Stimulated activated CD8-positive, alpha-beta memory T cell treated with anti-CD3 and anti-CD28 coated beads, Interleukin-2, amount 100 ng/mL, for 48 hours (primary cell): ENCODE data around the gene SYT2.
"Not testable (repeated sequence)": the region's sequence is repeated elsewhere in the genome, so short reads cannot be mapped to it uniquely, and the experiment has no call there.

Source experiments
- DNase-seq, 2 donors: peaks; one replicate each; pipeline ENCODE4 v3.0.0-alpha.2; 2020; ENCODE audit warnings: low read depth in 2 of 2

The SYT2 gene

GRCh38 chr1:202571719-202572339 is 138.4 kb downstream of the SYT2 start:
- no peak for DNase-seq

GRCh38 chr1:202569393-202570322 is 140.6 kb downstream of the SYT2 start:
- DNase-seq = no peak

- no peak for DNase-seq
Observed at GRCh38 chr1:202568826-202569225, 141.4 kb downstream of the SYT2 start.

- no peak for DNase-seq
Observed at GRCh38 chr1:202568410-202568809, 141.8 kb downstream of the SYT2 start.

GRCh38 chr1:202567738-202568137 is 142.5 kb downstream of the SYT2 start:
- no peak for DNase-seq

- DNase-seq = no peak
Observed at GRCh38 chr1:202565890-202566602, 144.2 kb downstream of the SYT2 start.

- no peak for DNase-seq
Observed at GRCh38 chr1:202564958-202565495, 145.2 kb downstream of the SYT2 start.

- no peak for DNase-seq
Observed at GRCh38 chr1:202563818-202564217, 146.4 kb downstream of the SYT2 start.

GRCh38 chr1:202562444-202563060 is 147.7 kb downstream of the SYT2 start:
- no peak for DNase-seq

- DNase-seq = no peak
Observed at GRCh38 chr1:202561726-202562443, 148.4 kb downstream of the SYT2 start.

- DNase-seq = no peak
Observed at GRCh38 chr1:202561240-202561639, 149.0 kb downstream of the SYT2 start.

GRCh38 chr1:202557662-202558061 is 152.6 kb downstream of the SYT2 start:
- DNase-seq = not testable (repeated sequence)

- DNase-seq = not testable (repeated sequence)
Observed at GRCh38 chr1:202556037-202556436, 154.2 kb downstream of the SYT2 start.

- DNase-seq = not testable (repeated sequence)
Observed at GRCh38 chr1:202554619-202555018, 155.6 kb downstream of the SYT2 start.

- no peak for DNase-seq
Observed at GRCh38 chr1:202553560-202554038, 156.7 kb downstream of the SYT2 start.

GRCh38 chr1:202553078-202553477 is 157.2 kb downstream of the SYT2 start:
- not testable (repeated sequence) for DNase-seq

- not testable (repeated sequence) for DNase-seq
Observed at GRCh38 chr1:202552615-202553014, 157.6 kb downstream of the SYT2 start.

- DNase-seq = no peak
Observed at GRCh38 chr1:202551683-202552082, 158.6 kb downstream of the SYT2 start.

- DNase-seq = not testable (repeated sequence)
Observed at GRCh38 chr1:202550088-202550487, 160.2 kb downstream of the SYT2 start.

GRCh38 chr1:202547215-202547614 is 163.0 kb downstream of the SYT2 start:
- DNase-seq = no peak

GRCh38 chr1:202546796-202547195 is 163.5 kb downstream of the SYT2 start:
- not testable (repeated sequence) for DNase-seq
